22Rv1 (cell line): ENCODE measurements around the gene PRSS23.

Experiments
- H3K27ac ChIP-seq: fragments of 450-650 bp; 2 replicates; pipeline ENCODE4 v1.5.1; 2017
- ZFX ChIP-seq: fragments of 450-650 bp; IDR thresholded peaks from 2 replicates; pipeline ENCODE4 v1.6.1; 2017; ENCODE audit warnings: antibody characterized with exemption, borderline replicate concordance
- TF ChIP-seq, protein P1 (sequence below): fragments of 450-650 bp; IDR thresholded peaks from 2 replicates; pipeline ENCODE4 v1.5.1; 2017; ENCODE audit warnings: mild to moderate bottlenecking

The PRSS23 gene

DNA sequence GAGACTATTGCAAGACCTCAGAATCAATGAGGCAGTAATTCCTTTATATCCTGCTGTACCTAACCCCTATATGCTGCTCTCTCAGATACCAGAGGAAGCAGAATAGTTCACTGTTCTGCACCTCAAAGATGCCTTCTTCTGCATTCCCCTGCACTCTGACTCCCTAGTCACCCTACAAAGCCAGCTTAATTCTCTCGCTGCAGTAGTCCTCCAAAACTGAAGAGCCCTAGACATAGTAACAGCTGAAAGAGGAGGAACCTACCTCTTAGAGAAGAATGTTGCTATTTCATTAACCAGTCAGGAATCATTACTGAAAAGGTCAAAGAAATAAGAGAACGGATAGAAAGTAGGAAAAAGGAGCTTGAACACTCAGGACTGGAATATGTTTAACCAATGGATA lies 49.3 kb downstream of the PRSS23 start:
- no peak for TF ChIP-seq ZFX
- TF ChIP-seq, protein P1, sequence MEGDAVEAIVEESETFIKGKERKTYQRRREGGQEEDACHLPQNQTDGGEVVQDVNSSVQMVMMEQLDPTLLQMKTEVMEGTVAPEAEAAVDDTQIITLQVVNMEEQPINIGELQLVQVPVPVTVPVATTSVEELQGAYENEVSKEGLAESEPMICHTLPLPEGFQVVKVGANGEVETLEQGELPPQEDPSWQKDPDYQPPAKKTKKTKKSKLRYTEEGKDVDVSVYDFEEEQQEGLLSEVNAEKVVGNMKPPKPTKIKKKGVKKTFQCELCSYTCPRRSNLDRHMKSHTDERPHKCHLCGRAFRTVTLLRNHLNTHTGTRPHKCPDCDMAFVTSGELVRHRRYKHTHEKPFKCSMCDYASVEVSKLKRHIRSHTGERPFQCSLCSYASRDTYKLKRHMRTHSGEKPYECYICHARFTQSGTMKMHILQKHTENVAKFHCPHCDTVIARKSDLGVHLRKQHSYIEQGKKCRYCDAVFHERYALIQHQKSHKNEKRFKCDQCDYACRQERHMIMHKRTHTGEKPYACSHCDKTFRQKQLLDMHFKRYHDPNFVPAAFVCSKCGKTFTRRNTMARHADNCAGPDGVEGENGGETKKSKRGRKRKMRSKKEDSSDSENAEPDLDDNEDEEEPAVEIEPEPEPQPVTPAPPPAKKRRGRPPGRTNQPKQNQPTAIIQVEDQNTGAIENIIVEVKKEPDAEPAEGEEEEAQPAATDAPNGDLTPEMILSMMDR, result no peak

More for the DNA sequence above, 49.3 kb downstream of the PRSS23 start:
- H3K27ac ChIP-seq, result no peak overlapping the region
